DOHH2 (cell line): ENCODE results near the gene GNG4.
"Not testable (repeated sequence)": the region's sequence is repeated elsewhere in the genome, so short reads cannot be mapped to it uniquely, and the experiment has no call there.

Source experiments
- H3F3A ChIP-seq: fragments of 200-600 bp; sonication (generic), shearing (Covaris generic); 2 replicates; pipeline ENCODE4 v1.6.0; 2016; ENCODE audit warnings: antibody characterized with exemption, mild to moderate bottlenecking; ENCODE audit not compliant: control insufficient read depth, insufficient read depth
- H3K27ac ChIP-seq: fragments of 200-600 bp; sonication (generic); 2 replicates; pipeline ENCODE4 v1.5.1; 2014; ENCODE audit warnings: low read depth, mild to moderate bottlenecking, low read length, moderate library complexity
- H3K27me3 ChIP-seq: fragments of 200-600 bp; sonication (generic); 2 replicates; pipeline ENCODE4 v1.6.1; 2014; ENCODE audit warnings: mild to moderate bottlenecking, low read length, mixed read lengths; ENCODE audit not compliant: control insufficient read depth
- H3K36me3 ChIP-seq: fragments of 200-600 bp; sonication (generic); 2 replicates; pipeline ENCODE4 v1.6.1; 2014; ENCODE audit warnings: mild to moderate bottlenecking, low read length, moderate library complexity, mixed read lengths; ENCODE audit not compliant: control insufficient read depth
- H3K4me1 ChIP-seq: fragments of 200-600 bp; sonication (generic); 2 replicates; pipeline ENCODE4 v1.6.1; 2014; ENCODE audit warnings: mild to moderate bottlenecking, low read length, mixed read lengths; ENCODE audit not compliant: control insufficient read depth
- H3K4me2 ChIP-seq: fragments of 200-600 bp; sonication (generic); 2 replicates; pipeline ENCODE4 v1.6.0; 2014; ENCODE audit warnings: mild to moderate bottlenecking, low read length, moderate library complexity
- H3K4me3 ChIP-seq: fragments of 200-600 bp; sonication (generic); 2 replicates; pipeline ENCODE4 v1.5.1; 2014; ENCODE audit warnings: mild to moderate bottlenecking, low read length, mixed read lengths
- H3K79me2 ChIP-seq: fragments of 200-600 bp; sonication (generic); 2 replicates; pipeline ENCODE4 v1.6.1; 2014; ENCODE audit warnings: mild to moderate bottlenecking, low read length, mixed read lengths; ENCODE audit not compliant: control insufficient read depth
- H3K9me2 ChIP-seq: fragments of 200-600 bp; sonication (generic); replicated peaks from 2 replicates; pipeline ENCODE4 v1.6.1; 2014; ENCODE audit warnings: mild to moderate bottlenecking, low read length, mixed read lengths; ENCODE audit not compliant: control insufficient read depth
- H3K9me3 ChIP-seq: fragments of 200-600 bp; sonication (generic); 2 replicates; pipeline ENCODE4 v1.6.1; 2014; ENCODE audit warnings: antibody characterized with exemption, low read length, mixed read lengths; ENCODE audit not compliant: control insufficient read depth, insufficient read depth
- H4K20me1 ChIP-seq: fragments of 200-600 bp; sonication (generic); 2 replicates; pipeline ENCODE4 v1.6.0; 2014; ENCODE audit warnings: low read depth, mild to moderate bottlenecking, antibody characterized with exemption, low read length, moderate library complexity; ENCODE audit not compliant: control insufficient read depth, insufficient read depth
- EZH2phosphoT487 ChIP-seq: fragments of 200-600 bp; sonication (generic); IDR thresholded peaks from 2 replicates; pipeline ENCODE4 v1.6.1; 2017; ENCODE audit warnings: borderline replicate concordance, mild to moderate bottlenecking, antibody characterized with exemption, low read length, moderate library complexity, mixed read lengths
- TF ChIP-seq, protein P1 (sequence below): fragments of 200-600 bp; sonication (generic); IDR thresholded peaks from one replicate; pipeline ENCODE4 v1.5.1; 2014; ENCODE audit warnings: antibody characterized with exemption, mild to moderate bottlenecking, low read depth, low read length; ENCODE audit not compliant: poor library complexity, severe bottlenecking

GNG4 gene

DNA sequence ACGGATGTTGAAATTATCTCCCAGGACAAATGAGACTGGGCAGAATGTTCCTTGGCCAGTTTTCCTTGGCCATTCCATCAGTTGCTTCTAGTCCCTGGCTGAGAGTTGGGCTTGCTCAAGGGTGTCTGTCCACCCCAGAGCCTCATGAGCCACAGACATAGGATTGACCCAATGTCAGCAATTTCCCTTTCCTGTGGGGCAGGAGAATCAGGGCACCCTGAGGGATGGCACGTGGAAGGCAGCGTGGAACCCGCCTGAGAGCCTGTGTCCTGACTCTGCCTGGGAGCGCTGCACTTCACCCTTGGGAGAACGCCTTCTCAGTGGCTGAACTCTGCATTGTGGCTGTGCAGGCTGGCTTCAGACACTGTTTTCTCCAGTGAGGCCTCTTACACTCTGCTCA lies 74.0 kb downstream of the GNG4 start:
- Histone ChIP-seq H3K4me3 (no peak overlapping the region), H3K9me2 (no peaks in the 10 kb centered on the region), H3K9me3 (no peaks in the 10 kb centered on the region), H3K27ac (no peak overlapping the region), H3K27me3 (no peaks in the 10 kb centered on the region), H4K20me1 (no peaks in the 10 kb centered on the region), H3K79me2 (no peaks in the 10 kb centered on the region), H3F3A (no peaks in the 10 kb centered on the region), H3K4me1 (no peaks in the 10 kb centered on the region), H3K36me3 (no peaks in the 10 kb centered on the region), H3K4me2 (no peak overlapping the region)
- no peak for TF ChIP-seq EZH2phosphoT487
- TF ChIP-seq, protein P1, sequence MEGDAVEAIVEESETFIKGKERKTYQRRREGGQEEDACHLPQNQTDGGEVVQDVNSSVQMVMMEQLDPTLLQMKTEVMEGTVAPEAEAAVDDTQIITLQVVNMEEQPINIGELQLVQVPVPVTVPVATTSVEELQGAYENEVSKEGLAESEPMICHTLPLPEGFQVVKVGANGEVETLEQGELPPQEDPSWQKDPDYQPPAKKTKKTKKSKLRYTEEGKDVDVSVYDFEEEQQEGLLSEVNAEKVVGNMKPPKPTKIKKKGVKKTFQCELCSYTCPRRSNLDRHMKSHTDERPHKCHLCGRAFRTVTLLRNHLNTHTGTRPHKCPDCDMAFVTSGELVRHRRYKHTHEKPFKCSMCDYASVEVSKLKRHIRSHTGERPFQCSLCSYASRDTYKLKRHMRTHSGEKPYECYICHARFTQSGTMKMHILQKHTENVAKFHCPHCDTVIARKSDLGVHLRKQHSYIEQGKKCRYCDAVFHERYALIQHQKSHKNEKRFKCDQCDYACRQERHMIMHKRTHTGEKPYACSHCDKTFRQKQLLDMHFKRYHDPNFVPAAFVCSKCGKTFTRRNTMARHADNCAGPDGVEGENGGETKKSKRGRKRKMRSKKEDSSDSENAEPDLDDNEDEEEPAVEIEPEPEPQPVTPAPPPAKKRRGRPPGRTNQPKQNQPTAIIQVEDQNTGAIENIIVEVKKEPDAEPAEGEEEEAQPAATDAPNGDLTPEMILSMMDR = no peak

DNA sequence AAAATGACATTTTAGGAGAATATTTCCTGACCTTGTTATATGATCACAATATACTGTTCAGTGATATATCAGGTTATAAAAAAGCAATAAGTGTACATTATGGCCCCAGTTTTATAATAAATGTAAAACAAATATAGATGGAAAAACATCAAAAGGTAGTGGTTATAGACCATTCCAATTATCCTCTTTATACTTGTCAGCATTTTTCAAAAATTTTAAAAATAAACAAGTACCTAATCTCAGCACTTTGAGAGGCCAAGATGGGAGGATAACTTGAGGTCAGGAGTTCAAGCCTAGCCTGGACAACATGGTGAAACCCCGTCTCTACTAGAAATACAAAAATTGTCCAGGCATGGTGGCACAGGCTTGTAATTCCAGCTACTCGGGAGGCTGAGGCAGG lies 75.7 kb downstream of the GNG4 start:
- no peak overlapping the region for H3K4me2 ChIP-seq
- no peaks in the 10 kb centered on the region for H3K27me3 ChIP-seq
- H4K20me1 ChIP-seq = no peaks in the 10 kb centered on the region
- TF ChIP-seq, protein P1 = no peak
- no peak for TF ChIP-seq EZH2phosphoT487
- H3K9me3 ChIP-seq = no peaks in the 10 kb centered on the region
- no peaks in the 10 kb centered on the region for H3K4me1 ChIP-seq
- no peaks in the 10 kb centered on the region for H3K36me3 ChIP-seq
- no peaks in the 10 kb centered on the region for H3F3A ChIP-seq
- H3K27ac ChIP-seq = no peak overlapping the region
- no peaks in the 10 kb centered on the region for H3K9me2 ChIP-seq
- no peaks in the 10 kb centered on the region for H3K79me2 ChIP-seq
- H3K4me3 ChIP-seq = no peak overlapping the region

DNA sequence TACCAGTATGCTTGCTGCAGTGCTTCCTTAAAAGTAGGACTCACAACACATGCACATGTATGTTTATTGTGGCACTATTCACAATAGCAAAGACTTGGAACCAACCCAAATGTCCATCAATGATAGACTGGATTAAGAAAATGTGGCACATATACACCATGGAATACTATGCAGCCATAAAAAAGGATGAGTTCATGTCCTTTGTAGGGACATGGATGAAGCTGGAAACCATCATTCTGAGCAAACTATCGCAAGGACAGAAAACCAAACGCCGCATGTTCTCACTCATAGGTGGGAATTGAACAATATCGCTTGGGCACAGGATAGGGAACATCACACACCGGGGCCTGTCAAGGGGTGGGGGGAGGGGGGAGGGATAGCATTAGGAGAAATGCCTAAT lies 76.6 kb downstream of the GNG4 start:
- H3K36me3 ChIP-seq, H3F3A ChIP-seq, H3K27ac ChIP-seq, H3K9me3 ChIP-seq, H3K4me1 ChIP-seq, H3K4me2 ChIP-seq, H3K9me2 ChIP-seq, H3K27me3 ChIP-seq, H3K79me2 ChIP-seq, H3K4me3 ChIP-seq, H4K20me1 ChIP-seq: not testable (repeated sequence)

DNA sequence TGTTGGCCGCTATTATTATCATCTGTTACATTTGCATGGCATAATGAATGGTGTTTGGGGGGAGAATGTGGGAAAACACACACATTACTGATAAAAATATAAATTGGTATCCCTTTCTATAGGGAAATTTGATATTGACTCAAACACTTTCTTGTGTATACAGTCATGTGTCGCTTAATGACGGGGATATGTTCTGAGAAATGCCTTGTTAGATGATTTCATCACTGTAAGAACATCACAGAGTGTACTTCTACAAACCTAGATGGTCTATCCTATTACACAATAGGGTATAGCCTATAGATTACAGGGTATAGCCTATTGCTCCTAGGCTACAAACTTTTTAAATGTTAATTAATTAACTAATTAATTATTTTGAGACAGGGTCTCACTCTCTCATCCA lies 78.1 kb downstream of the GNG4 start:
- Histone ChIP-seq H3K4me2 (no peak overlapping the region), H3K36me3 (no peaks in the 10 kb centered on the region), H3K27me3 (no peaks in the 10 kb centered on the region), H4K20me1 (no peaks in the 10 kb centered on the region), H3K4me3 (no peak overlapping the region), H3K27ac (no peak overlapping the region), H3F3A (no peaks in the 10 kb centered on the region), H3K4me1 (peaks cover 5% of the 10 kb centered on the region; the same call in 1 of the 2 replicates), H3K9me3 (no peaks in the 10 kb centered on the region), H3K79me2 (no peaks in the 10 kb centered on the region), H3K9me2 (no peaks in the 10 kb centered on the region)
- TF ChIP-seq, protein P1 = no peak
- no peak for TF ChIP-seq EZH2phosphoT487
